ENCODE measurements around the gene TAF11L5.
"Not testable (repeated sequence)": the region's sequence is repeated elsewhere in the genome, so short reads cannot be mapped to it uniquely, and the experiment has no call there.

GRCh38 chr5:17486464-17487173 is 38.4 kb upstream of the TAF11L5 start:
- not testable (repeated sequence) for TF ChIP-seq EP300 (IDR thresholded peaks at IDR 0.05; ENCODE audit: low read depth in 2 of 2, low read length in 2 of 2); EP300 (CRISPR knock-in tag; IDR thresholded peaks at IDR 0.05; ENCODE audit: borderline replicate concordance); BRCA1 (CRISPR knock-in tag; IDR thresholded peaks at IDR 0.05); PHF21A (CRISPR knock-in tag; IDR thresholded peaks at IDR 0.05); CTCF (CRISPR knock-in tag; IDR thresholded peaks at IDR 0.05); CCAR2 (optimal IDR thresholded peaks at IDR 0.05; ENCODE audit: low read depth, low read length); ZKSCAN1 (IDR thresholded peaks at IDR 0.05; ENCODE audit: low read length); MAFG (CRISPR knock-in tag; IDR thresholded peaks at IDR 0.05); POLR2A (IDR thresholded peaks at IDR 0.05; ENCODE audit: insufficient read depth in 1 of 2, low read depth in 2 of 2, low read length in 2 of 2); ARID4A (CRISPR knock-in tag; IDR thresholded peaks at IDR 0.05; ENCODE audit: borderline replicate concordance); HNF1B (CRISPR knock-in tag; IDR thresholded peaks at IDR 0.05); FOXK2 (IDR thresholded peaks at IDR 0.05); POLR2AphosphoS5 (IDR thresholded peaks at IDR 0.05; ENCODE audit: low read depth, low read length); DNMT1 (CRISPR knock-in tag; IDR thresholded peaks at IDR 0.05); CREM (IDR thresholded peaks at IDR 0.05); CREM (CRISPR knock-in tag; IDR thresholded peaks at IDR 0.05)
